Effector memory CD8-positive, alpha-beta T cell (primary cell): ENCODE measurements around the gene TPGS2.
"Not testable (repeated sequence)": the region's sequence is repeated elsewhere in the genome, so short reads cannot be mapped to it uniquely, and the experiment has no call there.

Experiments used
- ATAC-seq: fragments of 150-1000 bp; cut with Tn5 transposase; replicated peaks from 2 replicates; pipeline ENCODE4 v1.10.0; 2021; ENCODE audit warnings: mild to moderate bottlenecking, moderate library complexity
- DNase-seq, 3 experiments: peaks; one replicate each; pipeline ENCODE4 v3.0.0; 2021
- H3K27ac Mint-ChIP-seq, 2 donors: one replicate each; pipeline ENCODE4 v1.8.0; 2022; ENCODE audit warnings: mild to moderate bottlenecking in 2 of 2, mixed read lengths in 2 of 2, moderate library complexity in 2 of 2
- H3K27me3 Mint-ChIP-seq, 2 donors: one replicate each; pipeline ENCODE4 v1.8.0; 2022; ENCODE audit warnings: mixed read lengths in 2 of 2
- H3K36me3 Mint-ChIP-seq: one replicate; pipeline ENCODE4 v1.8.0; 2022; ENCODE audit warnings: mild to moderate bottlenecking, moderate library complexity, mixed read lengths; ENCODE audit not compliant: insufficient read depth
- H3K4me1 Mint-ChIP-seq, 2 donors: one replicate each; pipeline ENCODE4 v1.8.0; 2022; ENCODE audit warnings: low read depth in 2 of 2, mixed read lengths in 2 of 2
- H3K4me3 Mint-ChIP-seq, 2 donors: one replicate each; pipeline ENCODE4 v1.8.0; 2022; ENCODE audit warnings: mild to moderate bottlenecking in 2 of 2, mixed read lengths in 2 of 2, moderate library complexity in 2 of 2
- H3K9me3 Mint-ChIP-seq, 2 donors: one replicate each; pipeline ENCODE4 v1.8.0; 2022; ENCODE audit warnings: mixed read lengths in 2 of 2

The TPGS2 gene

DNA sequence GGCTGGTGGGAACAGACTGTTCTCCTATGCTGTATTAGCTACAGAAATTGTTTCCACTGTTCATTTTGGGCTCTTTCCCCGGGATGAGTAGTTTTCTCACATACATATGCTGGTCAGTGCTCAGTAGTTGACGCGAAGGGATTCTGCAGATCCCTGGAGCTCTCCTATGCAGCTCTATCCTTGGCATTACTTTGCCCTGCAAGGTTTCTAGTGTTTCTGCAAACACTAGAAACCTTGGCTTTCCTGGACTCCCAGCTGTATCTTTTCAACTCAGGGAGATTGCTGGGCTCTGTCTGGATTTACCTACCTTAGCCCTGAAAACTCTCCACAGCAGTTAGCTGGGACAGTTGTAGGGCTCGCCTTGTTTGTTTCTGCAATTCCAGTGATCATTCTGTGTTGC, 11.0 kb upstream of the TPGS2 start:
- Mint-ChIP-seq H3K9me3 (no peaks in the 10 kb centered on the region), H3K4me3 (no peak overlapping the region), H3K27ac (peak overlapping the region in 1 of 2 donors; percentile 70), H3K36me3 (peaks cover 12% of the 10 kb centered on the region), H3K4me1 (peaks cover 0 to 8% of the 10 kb centered on the region in 2 donors), H3K27me3 (no peaks in the 10 kb centered on the region)
- ATAC-seq (no peak), DNase-seq (no peak)

GRCh38 chr18:36835927-36836326, 7.1 kb upstream of the TPGS2 start:
- H3K9me3 Mint-ChIP-seq = no peaks in the 10 kb centered on the region
- ATAC-seq = no peak
- no peaks in the 10 kb centered on the region for H3K27me3 Mint-ChIP-seq
- peaks cover 15% of the 10 kb centered on the region for H3K36me3 Mint-ChIP-seq
- H3K27ac Mint-ChIP-seq = no peak overlapping the region
- no peak for DNase-seq
- H3K4me1 Mint-ChIP-seq = peaks cover 2 to 4% of the 10 kb centered on the region in 2 donors
- no peak overlapping the region for H3K4me3 Mint-ChIP-seq

GRCh38 chr18:36833120-36833519, 4.3 kb upstream of the TPGS2 start:
- Mint-ChIP-seq H3K27ac (no peak overlapping the region), H3K4me1 (peaks cover 15 to 16% of the 10 kb centered on the region in 2 donors), H3K9me3 (no peaks in the 10 kb centered on the region), H3K36me3 (peaks cover 6% of the 10 kb centered on the region), H3K4me3 (no peak overlapping the region), H3K27me3 (no peaks in the 10 kb centered on the region)
- DNase-seq (no peak), ATAC-seq (no peak)

GRCh38 chr18:36831139-36831538, 2.3 kb upstream of the TPGS2 start:
- Mint-ChIP-seq H3K27ac (peak overlapping the region in 1 of 2 donors; percentile 33), H3K4me3 (no peak overlapping the region)

GRCh38 chr18:36830158-36830495, 1.3 kb upstream of the TPGS2 start:
- peaks cover 26 to 27% of the 10 kb centered on the region in 2 donors for H3K4me1 Mint-ChIP-seq

More at GRCh38 chr18:36831139-36831538, 2.3 kb upstream of the TPGS2 start:
- H3K27me3 Mint-ChIP-seq = no peaks in the 10 kb centered on the region
- H3K4me1 Mint-ChIP-seq = peaks cover 26 to 27% of the 10 kb centered on the region in 2 donors
- H3K9me3 Mint-ChIP-seq = no peaks in the 10 kb centered on the region
- peaks cover 10% of the 10 kb centered on the region for H3K36me3 Mint-ChIP-seq
- no peak for ATAC-seq
- no peak for DNase-seq

GRCh38 chr18:36829362-36830157, 758 bp upstream of the TPGS2 start:
- Mint-ChIP-seq H3K27ac (peak overlapping the region; percentile 47 to 82), H3K4me1 (peaks cover 26 to 27% of the 10 kb centered on the region in 2 donors), H3K27me3 (no peaks in the 10 kb centered on the region), H3K4me3 (peak overlapping the region; percentile 89 to 93), H3K36me3 (peaks cover 10% of the 10 kb centered on the region), H3K9me3 (no peaks in the 10 kb centered on the region)
- DNase-seq (no peak), ATAC-seq (no peak)

More at GRCh38 chr18:36830158-36830495, 1.3 kb upstream of the TPGS2 start:
- DNase-seq (no peak), ATAC-seq (no peak)
- Mint-ChIP-seq H3K36me3 (peaks cover 10% of the 10 kb centered on the region), H3K9me3 (no peaks in the 10 kb centered on the region), H3K27me3 (no peaks in the 10 kb centered on the region), H3K4me3 (peak overlapping the region; percentile 89 to 93), H3K27ac (peak overlapping the region in 1 of 2 donors; percentile 47)

DNA sequence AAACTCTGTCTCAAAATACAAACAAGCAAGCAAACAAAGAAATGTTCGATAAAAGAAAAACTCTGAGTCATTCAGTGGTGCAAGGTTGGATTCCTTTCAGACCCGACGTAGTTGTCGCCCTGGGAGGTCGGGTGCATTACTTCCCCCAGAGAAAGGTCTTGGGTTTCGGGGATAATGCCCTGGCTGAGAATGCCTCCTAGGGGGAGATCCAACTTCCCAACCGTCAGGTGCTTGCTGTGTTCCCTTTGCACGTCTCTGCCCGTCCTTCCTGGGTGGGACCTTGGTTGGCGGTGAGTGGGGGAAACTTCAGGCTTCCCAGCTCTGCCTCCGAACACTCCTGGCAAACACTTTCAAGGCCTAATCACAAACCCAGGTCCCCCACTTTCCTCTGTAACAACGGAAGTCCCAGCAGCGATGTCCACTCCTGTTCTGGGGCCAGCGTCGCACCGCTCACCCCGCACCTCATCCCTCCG, 609 bp downstream of the TPGS2 start:
- Mint-ChIP-seq H3K36me3 (peaks cover 10% of the 10 kb centered on the region), H3K4me1 (peaks cover 26 to 27% of the 10 kb centered on the region in 2 donors), H3K27ac (peak overlapping the region; percentile 47 to 82), H3K27me3 (no peaks in the 10 kb centered on the region), H3K4me3 (peak overlapping the region; percentile 89 to 93), H3K9me3 (no peaks in the 10 kb centered on the region)
- ATAC-seq (no peak), DNase-seq (peak in 2 of 3 experiments; percentile 6 to 8)

GRCh38 chr18:36826556-36826955, 2.2 kb downstream of the TPGS2 start:
- Mint-ChIP-seq H3K4me1 (peaks cover 26 to 27% of the 10 kb centered on the region in 2 donors), H3K27ac (no peak overlapping the region), H3K27me3 (no peaks in the 10 kb centered on the region), H3K9me3 (no peaks in the 10 kb centered on the region), H3K4me3 (no peak overlapping the region), H3K36me3 (peaks cover 6% of the 10 kb centered on the region)
- DNase-seq = no peak
- ATAC-seq = no peak

DNA sequence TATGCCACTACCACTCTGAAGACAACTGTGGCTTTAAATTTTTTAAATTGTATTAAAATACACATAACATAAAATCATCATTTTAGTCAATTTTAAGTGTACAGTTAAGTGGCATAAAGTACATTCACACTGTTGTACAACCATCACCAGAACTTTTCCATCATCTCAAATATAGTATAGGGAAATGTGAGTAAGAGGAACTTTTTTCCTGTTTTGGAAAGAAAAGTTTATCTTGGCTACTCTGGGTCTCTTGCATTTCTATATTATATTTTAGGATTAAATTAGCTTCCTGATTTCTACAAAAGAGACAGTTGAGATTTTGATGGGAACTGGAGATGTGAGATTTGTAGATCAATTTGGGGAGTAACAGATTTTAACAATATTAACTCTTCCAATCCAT, 3.3 kb downstream of the TPGS2 start:
- no peak for ATAC-seq
- no peak overlapping the region for H3K4me3 Mint-ChIP-seq
- no peaks in the 10 kb centered on the region for H3K27me3 Mint-ChIP-seq
- peaks cover 6% of the 10 kb centered on the region for H3K36me3 Mint-ChIP-seq
- peaks cover 22 to 26% of the 10 kb centered on the region in 2 donors for H3K4me1 Mint-ChIP-seq
- H3K27ac Mint-ChIP-seq = no peak overlapping the region
- no peak for DNase-seq
- no peaks in the 10 kb centered on the region for H3K9me3 Mint-ChIP-seq

DNA sequence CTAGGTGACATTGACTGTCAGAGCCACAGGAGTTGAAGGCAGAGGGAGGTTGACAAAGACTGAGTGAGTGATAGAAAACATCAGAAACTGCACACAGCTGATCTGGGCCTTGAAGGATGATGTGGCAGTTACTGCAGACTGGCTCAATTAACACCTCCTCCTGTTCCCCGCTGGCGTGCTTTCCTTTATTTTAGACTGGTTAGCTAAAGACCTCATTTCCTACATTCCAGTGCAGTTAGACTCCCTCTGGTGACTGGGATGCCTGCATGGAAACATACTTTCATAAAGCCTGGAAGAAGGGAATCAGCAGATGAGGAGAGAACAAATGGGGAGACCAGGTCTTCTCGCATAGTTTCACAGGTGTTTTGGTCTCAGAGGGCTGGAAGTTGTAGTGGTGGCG, 7.1 kb downstream of the TPGS2 start:
- Mint-ChIP-seq H3K27me3 (no peaks in the 10 kb centered on the region), H3K4me1 (peaks cover 0 to 3% of the 10 kb centered on the region in 2 donors), H3K27ac (no peak overlapping the region), H3K4me3 (no peak overlapping the region), H3K9me3 (no peaks in the 10 kb centered on the region), H3K36me3 (peaks cover 4% of the 10 kb centered on the region)
- no peak for DNase-seq
- ATAC-seq = no peak

GRCh38 chr18:36819621-36820020, 9.2 kb downstream of the TPGS2 start:
- Mint-ChIP-seq H3K27ac (no peak overlapping the region), H3K36me3 (peaks cover 12% of the 10 kb centered on the region)
- DNase-seq = no peak

GRCh38 chr18:36818652-36819051, 10.2 kb downstream of the TPGS2 start:
- ATAC-seq = no peak
- Mint-ChIP-seq H3K27ac (peak overlapping the region; percentile 23 to 72), H3K27me3 (no peaks in the 10 kb centered on the region), H3K4me1 (peaks cover 5 to 6% of the 10 kb centered on the region in 2 donors), H3K36me3 (peaks cover 12% of the 10 kb centered on the region), H3K4me3 (no peak overlapping the region), H3K9me3 (no peaks in the 10 kb centered on the region)
- DNase-seq = no peak

More at GRCh38 chr18:36819621-36820020, 9.2 kb downstream of the TPGS2 start:
- Mint-ChIP-seq H3K4me1 (peaks cover 0 to 5% of the 10 kb centered on the region in 2 donors), H3K9me3 (no peaks in the 10 kb centered on the region), H3K27me3 (no peaks in the 10 kb centered on the region), H3K4me3 (no peak overlapping the region)
- no peak for ATAC-seq

DNA sequence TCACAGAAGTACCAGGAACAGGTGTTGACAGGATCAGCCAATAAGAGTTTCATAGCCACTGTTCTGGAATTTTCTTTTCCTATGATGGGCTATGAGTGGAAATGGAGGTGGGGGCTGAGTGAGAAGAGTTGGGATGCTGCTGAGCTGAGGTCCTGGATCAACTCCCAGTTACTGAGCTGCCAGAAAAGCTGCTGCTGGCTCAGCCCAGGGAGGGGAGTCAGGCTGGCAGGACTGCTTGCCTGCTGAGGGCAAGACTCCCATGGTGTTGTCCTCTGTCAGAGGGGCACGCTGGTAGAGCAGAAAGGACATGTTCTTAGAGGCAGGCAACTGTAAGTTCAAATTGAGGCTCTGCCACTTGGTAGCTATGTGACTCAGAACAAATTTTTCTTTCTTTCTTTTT, 11.8 kb downstream of the TPGS2 start:
- Mint-ChIP-seq H3K4me1 (peaks cover 7 to 9% of the 10 kb centered on the region in 2 donors), H3K36me3 (peaks cover 16% of the 10 kb centered on the region), H3K4me3 (no peak overlapping the region), H3K27ac (peak overlapping the region; percentile 38 to 72), H3K27me3 (no peaks in the 10 kb centered on the region), H3K9me3 (no peaks in the 10 kb centered on the region)
- ATAC-seq (no peak), DNase-seq (no peak)

DNA sequence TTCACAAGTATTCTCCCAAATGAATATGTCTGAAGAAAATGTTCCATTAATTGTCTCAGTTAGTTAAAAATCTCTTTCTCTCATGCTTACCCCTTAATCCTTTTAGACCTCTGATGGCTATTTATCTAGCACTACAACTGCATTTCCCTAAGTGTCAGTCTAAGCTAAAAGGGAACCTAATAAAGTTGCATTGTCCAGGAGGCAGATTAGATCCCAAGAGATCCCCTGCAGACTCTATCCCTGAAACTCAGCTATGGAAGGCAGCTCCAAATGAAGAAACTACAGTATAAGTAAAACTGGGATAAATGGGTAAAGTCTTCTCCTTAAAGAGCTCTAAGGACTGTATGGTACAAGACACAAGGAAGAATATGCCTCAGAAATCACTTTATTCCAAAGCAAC, 12.7 kb downstream of the TPGS2 start:
- not testable (repeated sequence) for ATAC-seq, H3K4me1 Mint-ChIP-seq, H3K4me3 Mint-ChIP-seq, H3K27me3 Mint-ChIP-seq, H3K9me3 Mint-ChIP-seq, DNase-seq
- H3K36me3 Mint-ChIP-seq = peaks cover 16% of the 10 kb centered on the region
- peak overlapping the region; percentile 38 to 72 for H3K27ac Mint-ChIP-seq
